Measurements from ENCODE around the gene C10orf95. TPM values are rescaled to one million over a fixed set of nuclear protein-coding genes. Genes with fewer than 3 reads are reported as not detected.

C10orf95 gene
- total RNA-seq, 1 donor from 2014 or later = 0.22 TPM

GRCh38 chr10:102419269-102420180 is 31.8 kb downstream of the C10orf95 start:
- DNase-seq (ENCODE audit: low spot score) = no peak

GRCh38 chr10:102418622-102419268 is 32.6 kb downstream of the C10orf95 start, which contains the start of gene PSD:
Gene PSD (minus strand): TSS chr10:102418785. CDS start chr10:102417038, 1,747 bp downstream.
- DNase-seq (ENCODE audit: low spot score) = no peak

GRCh38 chr10:102416695-102417094 is 34.6 kb downstream of the C10orf95 start:
- DNase-seq (ENCODE audit: low spot score) = no peak

- DNase-seq (ENCODE audit: low spot score) = no peak
Measured at GRCh38 chr10:102416283-102416682, 35.1 kb downstream of the C10orf95 start.

- no peak for DNase-seq (ENCODE audit: low spot score)
Measured at GRCh38 chr10:102414749-102415148, 36.6 kb downstream of the C10orf95 start.

GRCh38 chr10:102413806-102414561 is 37.4 kb downstream of the C10orf95 start:
- DNase-seq (ENCODE audit: low spot score) = no peak

GRCh38 chr10:102413053-102413705 is 38.2 kb downstream of the C10orf95 start:
- DNase-seq (ENCODE audit: low spot score) = no peak

GRCh38 chr10:102412293-102412692 is 39.0 kb downstream of the C10orf95 start:
- DNase-seq (ENCODE audit: low spot score) = no peak

GRCh38 chr10:102411341-102412255 is 39.7 kb downstream of the C10orf95 start:
- no peak for DNase-seq (ENCODE audit: low spot score)

GRCh38 chr10:102410429-102411073 is 40.8 kb downstream of the C10orf95 start:
- no peak for DNase-seq (ENCODE audit: low spot score)

- no peak for DNase-seq (ENCODE audit: low spot score)
Measured at GRCh38 chr10:102409604-102410428, 41.5 kb downstream of the C10orf95 start.

GRCh38 chr10:102408728-102409603 is 42.4 kb downstream of the C10orf95 start:
- DNase-seq (ENCODE audit: low spot score) = no peak

GRCh38 chr10:102408131-102408727 is 43.1 kb downstream of the C10orf95 start:
- DNase-seq (ENCODE audit: low spot score) = no peak

GRCh38 chr10:102407425-102408130 is 43.8 kb downstream of the C10orf95 start:
- no peak for DNase-seq (ENCODE audit: low spot score)

GRCh38 chr10:102406815-102407214 is 44.5 kb downstream of the C10orf95 start:
- DNase-seq (ENCODE audit: low spot score) = no peak

- no peak for DNase-seq (ENCODE audit: low spot score)
Measured at GRCh38 chr10:102405632-102406031, 45.7 kb downstream of the C10orf95 start.
